HUES64 (cell line): ENCODE data around the gene ABAT.

Experiments used
- H3K27ac ChIP-seq: 2 replicates; pipeline ENCODE4 v1.7.0; 2013; ENCODE audit warnings: low read depth, low read length, inconsistent platforms
- H3K27me3 ChIP-seq: 2 replicates; pipeline ENCODE4 v1.6.1; 2013; ENCODE audit warnings: mild to moderate bottlenecking, low read length; ENCODE audit not compliant: insufficient read depth
- H3K36me3 ChIP-seq: 2 replicates; pipeline ENCODE4 v1.6.1; 2013; ENCODE audit warnings: mild to moderate bottlenecking, low read length; ENCODE audit not compliant: insufficient read depth
- H3K4me1 ChIP-seq: 2 replicates; pipeline ENCODE4 v1.6.1; 2013; ENCODE audit warnings: mild to moderate bottlenecking, low read length, moderate library complexity; ENCODE audit not compliant: insufficient read depth
- H3K4me3 ChIP-seq: 2 replicates; pipeline ENCODE4 v1.5.1; 2013; ENCODE audit warnings: mild to moderate bottlenecking, low read length, moderate library complexity
- H3K9ac ChIP-seq: 2 replicates; pipeline ENCODE4 v1.6.1; 2013; ENCODE audit warnings: mild to moderate bottlenecking, low read depth, low read length
- H3K9me3 ChIP-seq: 2 replicates; pipeline ENCODE4 v1.6.1; 2013; ENCODE audit warnings: low read depth, low read length; ENCODE audit not compliant: insufficient read depth
- WGBS: fragments of 150-250, 120-280 bp; methylation state at CpG from one replicate; pipeline ENCODE4 v1.1.7; 2013; ENCODE audit warnings: missing lambda C conversion rate; 5-methylcytosine and 5-hydroxymethylcytosine counted together

The ABAT gene

DNA sequence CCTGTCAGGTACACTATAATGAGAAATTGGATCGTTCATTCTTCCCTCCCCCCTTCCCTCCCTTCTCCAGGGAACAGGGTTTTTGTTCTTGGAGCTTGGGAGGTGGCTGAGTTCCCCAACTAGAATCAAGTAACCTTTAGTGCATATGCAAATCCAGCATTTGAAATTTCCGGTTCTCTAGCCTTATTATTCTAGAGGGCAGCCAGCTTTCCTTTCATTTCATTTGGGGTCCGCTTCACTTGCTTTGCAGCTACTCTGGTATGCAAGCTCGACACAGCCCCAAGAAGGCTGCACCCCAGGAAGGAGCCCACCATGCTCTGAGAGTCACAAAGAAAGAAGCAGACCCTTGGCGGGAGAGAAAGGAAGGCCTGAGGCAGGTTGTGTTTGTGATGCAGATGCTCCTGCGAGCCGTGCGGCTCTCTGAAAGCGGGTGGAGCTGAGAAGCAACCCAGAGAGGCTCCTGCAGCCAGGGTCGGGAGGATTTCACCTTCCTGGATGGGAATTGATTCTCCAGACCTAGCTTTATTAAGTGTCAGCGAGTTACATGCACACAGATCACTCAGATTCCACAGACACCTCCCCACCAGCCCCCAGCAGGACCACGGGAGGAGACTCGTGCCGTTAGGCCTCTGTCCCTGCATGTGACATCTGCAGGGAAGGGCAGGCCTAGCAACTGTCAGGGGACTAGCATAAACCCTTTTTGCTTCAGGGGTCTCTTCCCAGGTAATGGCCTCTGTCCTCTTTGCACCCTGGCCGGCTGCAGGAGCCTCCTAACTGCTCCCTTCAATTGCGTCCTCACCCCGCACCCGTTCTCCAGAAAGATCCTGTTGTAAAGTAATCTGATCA lies 157.7 kb downstream of the ABAT start:
- Histone ChIP-seq H3K27me3 (no peaks in the 10 kb centered on the region), H3K4me3 (no peak overlapping the region; the same call in 1 of the 2 replicates), H3K4me1 (peaks cover 32% of the 10 kb centered on the region), H3K9ac (peak overlapping the region; percentile 84), H3K9me3 (no peaks in the 10 kb centered on the region), H3K36me3 (peaks cover 23% of the 10 kb centered on the region), H3K27ac (peak overlapping the region; percentile 100)
- WGBS: 17% methylated on average over 18 of the region's 18 CpGs

DNA sequence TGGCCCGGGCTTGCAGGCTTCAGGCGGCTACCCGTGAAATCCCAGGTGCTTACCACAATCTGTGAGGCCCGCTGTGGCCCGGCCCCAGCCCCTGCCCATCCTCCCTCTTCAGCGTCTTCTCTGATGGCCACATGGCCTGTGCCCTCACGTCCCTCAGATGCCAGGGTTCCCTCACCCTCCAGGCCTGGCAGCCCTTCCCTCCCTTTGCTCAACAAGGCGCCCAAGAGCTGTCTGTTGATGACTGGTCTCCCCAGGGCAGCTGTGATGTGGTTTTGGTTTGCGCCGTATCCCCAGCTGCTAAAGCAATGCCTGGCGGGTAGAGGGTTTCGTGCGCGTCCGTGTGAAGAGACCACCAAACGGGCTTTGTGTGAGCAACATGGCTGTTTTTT lies 158.3 kb downstream of the ABAT start:
- no peak overlapping the region for H3K4me3 ChIP-seq
- H3K4me1 ChIP-seq: peaks cover 32% of the 10 kb centered on the region
- H3K9me3 ChIP-seq: no peaks in the 10 kb centered on the region
- no peaks in the 10 kb centered on the region for H3K27me3 ChIP-seq
- peak overlapping the region; percentile 100 for H3K27ac ChIP-seq
- 68% methylated on average over 16 of the region's 16 CpGs for WGBS
- peak overlapping the region; percentile 84 for H3K9ac ChIP-seq
- H3K36me3 ChIP-seq: peaks cover 22% of the 10 kb centered on the region
